Measurements from ENCODE around the gene EPHA1.

EPHA1 gene

GRCh38 chr7:143449793-143450192 is 41.1 kb upstream of the EPHA1 start:
- no peaks in the 10 kb centered on the region for H3K36me3 ChIP-seq (ENCODE audit: control insufficient read depth in 2 of 2, insufficient read depth in 1 of 2, low read length in 2 of 2)
- H3K9me3 ChIP-seq (ENCODE audit: control insufficient read depth, insufficient read depth, low read depth, low read length): no peaks in the 10 kb centered on the region
- TF ChIP-seq KLF8 (tag by site-specific recombination; IDR thresholded peaks at IDR 0.05) (no peak), ZXDB (tag by site-specific recombination; IDR thresholded peaks at IDR 0.05) (no peak), ZBTB8A (tag by site-specific recombination; IDR thresholded peaks at IDR 0.05) (no peak), ZNF473 (tag by site-specific recombination; IDR thresholded peaks at IDR 0.05) (no peak), ZNF747 (tag by site-specific recombination; IDR thresholded peaks at IDR 0.05) (no peak), KLF17 (tag by site-specific recombination; IDR thresholded peaks at IDR 0.05) (no peak), ZIC2 (tag by site-specific recombination; IDR thresholded peaks at IDR 0.05) (no peak), ZNF621 (tag by site-specific recombination; IDR thresholded peaks at IDR 0.05) (no peak)
- H3K27ac ChIP-seq (ENCODE audit: extremely low read depth, low read depth, low read length): no peak overlapping the region
- CTCF ChIA-PET: interaction anchor here (0.7 kb wide), 1 partner anchor 41 kb away, joined by 3 read pairs; no protein-coding TSS in a partner anchor
- H3K4me1 ChIP-seq (ENCODE audit: control insufficient read depth, insufficient read depth, low read length): no peaks in the 10 kb centered on the region
- H3K4me3 ChIP-seq (ENCODE audit: low read depth, low read length): no peak overlapping the region
- POLR2A ChIA-PET: no interaction called here

GRCh38 chr7:143448429-143448828 is 39.8 kb upstream of the EPHA1 start:
- POLR2A ChIA-PET: no interaction called here
- Histone ChIP-seq H3K36me3 (ENCODE audit: control insufficient read depth in 2 of 2, insufficient read depth in 1 of 2, low read length in 2 of 2) (no peaks in the 10 kb centered on the region), H3K4me1 (ENCODE audit: control insufficient read depth, insufficient read depth, low read length) (no peaks in the 10 kb centered on the region), H3K9me3 (ENCODE audit: control insufficient read depth, insufficient read depth, low read depth, low read length) (no peaks in the 10 kb centered on the region), H3K27ac (ENCODE audit: extremely low read depth, low read depth, low read length) (no peak overlapping the region), H3K4me3 (ENCODE audit: low read depth, low read length) (no peak overlapping the region)
- CTCF ChIA-PET: interaction anchor here (0.7 to 1.3 kb wide), 2 partner anchors 14 to 288 kb away, joined by 3 read pairs; no protein-coding TSS in a partner anchor
- no peak for TF ChIP-seq ZNF677 (tag by site-specific recombination; IDR thresholded peaks at IDR 0.05)
- TF ChIP-seq ZNF548 (tag by site-specific recombination; IDR thresholded peaks at IDR 0.05): no peak
- no peak for TF ChIP-seq ZNF558 (tag by site-specific recombination; IDR thresholded peaks at IDR 0.05)
- no peak for TF ChIP-seq TRIM28 (IDR thresholded peaks at IDR 0.05; ENCODE audit: borderline replicate concordance, low read length)
- no peak for TF ChIP-seq ZNF701 (tag by site-specific recombination; IDR thresholded peaks at IDR 0.05)
- TF ChIP-seq ZBTB17 (tag by site-specific recombination; IDR thresholded peaks at IDR 0.05): no peak
- no peak for TF ChIP-seq GLIS2 (tag by site-specific recombination; IDR thresholded peaks at IDR 0.05)
- no peak for TF ChIP-seq ZNF23 (tag by site-specific recombination; IDR thresholded peaks at IDR 0.05; ENCODE audit: borderline replicate concordance)
- TF ChIP-seq ZNF157 (tag by site-specific recombination; IDR thresholded peaks at IDR 0.05): no peak

- no peak overlapping the region for H3K27ac ChIP-seq (ENCODE audit: extremely low read depth, low read depth, low read length)
- TF ChIP-seq ZNF639 (tag by site-specific recombination; IDR thresholded peaks at IDR 0.05): no peak
- TF ChIP-seq ZNF530 (tag by site-specific recombination; IDR thresholded peaks at IDR 0.05; ENCODE audit: low read depth): no peak
- no peak for TF ChIP-seq ZNF561 (tag by site-specific recombination; IDR thresholded peaks at IDR 0.05; ENCODE audit: borderline replicate concordance)
- TF ChIP-seq ZNF843 (tag by site-specific recombination; IDR thresholded peaks at IDR 0.05): no peak
- no peak for TF ChIP-seq ZBTB26 (tag by site-specific recombination; optimal IDR thresholded peaks at IDR 0.05)
- no peak for TF ChIP-seq OSR2 (tag by site-specific recombination; IDR thresholded peaks at IDR 0.05)
- no peak for TF ChIP-seq ZBTB44 (tag by site-specific recombination; IDR thresholded peaks at IDR 0.05)
- no peaks in the 10 kb centered on the region for H3K36me3 ChIP-seq (ENCODE audit: control insufficient read depth in 2 of 2, insufficient read depth in 1 of 2, low read length in 2 of 2)
- H3K4me1 ChIP-seq (ENCODE audit: control insufficient read depth, insufficient read depth, low read length): no peaks in the 10 kb centered on the region
- ChIA-PET CTCF (interaction anchor here (0.6 to 1.3 kb wide), 2 partner anchors 13 to 204 kb away, joined by 3 read pairs; no protein-coding TSS in a partner anchor), POLR2A (no interaction called here)
- no peak overlapping the region for H3K4me3 ChIP-seq (ENCODE audit: low read depth, low read length)
- H3K9me3 ChIP-seq (ENCODE audit: control insufficient read depth, insufficient read depth, low read depth, low read length): no peaks in the 10 kb centered on the region
Measured at GRCh38 chr7:143447466-143447865, 38.8 kb upstream of the EPHA1 start.

All from HEK293 (cell line).